Kidney (tissue), 14 donors: ENCODE data around the gene CPNE8. TPM values are rescaled to one million over a fixed set of nuclear protein-coding genes. Genes with fewer than 3 reads are reported as not detected.
A peak's percentile ranks its signal among the peaks of the same experiment; 100 is the strongest.

Experiments used
- DNase-seq, 5 donors: peaks; one replicate each; pipeline ENCODE4 v3.0.0-alpha.2; 2013 to 2020
- FAIRE-seq: peaks from 2 replicates; lab custom pipeline; 2012; peaks lifted over from hg19 to GRCh38; lab: Jason Lieb, UNC
- H3K27ac ChIP-seq, 2 donors: one replicate each; pipeline ENCODE4 v1.7.0; 2013; ENCODE audit warnings: low read depth in 2 of 2, low read length in 2 of 2, inconsistent platforms in 1 of 2
- H3K27me3 ChIP-seq: one replicate; pipeline ENCODE4 v1.7.1; 2013; ENCODE audit warnings: low read length, inconsistent platforms; ENCODE audit not compliant: control insufficient read depth, insufficient read depth
- H3K36me3 ChIP-seq, 3 donors: one replicate each; pipeline versions ENCODE4 v1.7.0 to v1.7.1; 2013; ENCODE audit warnings: low read length in 3 of 3, control low read depth in 1 of 3, inconsistent platforms in 1 of 3; ENCODE audit not compliant: insufficient read depth in 3 of 3, control insufficient read depth in 2 of 3
- H3K4me1 ChIP-seq, 3 donors: one replicate each; pipeline versions ENCODE4 v1.7.0 to v1.7.1; 2013; ENCODE audit warnings: low read length in 3 of 3, inconsistent platforms in 1 of 3, low read depth in 1 of 3; ENCODE audit not compliant: control insufficient read depth in 2 of 3, insufficient read depth in 2 of 3
- H3K4me3 ChIP-seq, 3 donors: one replicate each; pipeline versions ENCODE4 v1.7.0 to v1.8.1; 2013; ENCODE audit warnings: low read length in 3 of 3, control low read depth in 1 of 3, inconsistent platforms in 1 of 3
- H3K9ac ChIP-seq, 3 donors: one replicate each; pipeline versions ENCODE4 v1.7.0 to v1.7.1; 2013; ENCODE audit warnings: low read length in 3 of 3, control low read depth in 1 of 3, inconsistent platforms in 1 of 3
- H3K9me3 ChIP-seq, 3 donors: one replicate each; pipeline versions ENCODE4 v1.7.0 to v1.7.1; 2013; ENCODE audit warnings: low read length in 3 of 3, control low read depth in 1 of 3, inconsistent platforms in 1 of 3; ENCODE audit not compliant: control insufficient read depth in 2 of 3, insufficient read depth in 1 of 3
- intact Hi-C: fragments of 100-400 bp; cut with DNase I; formaldehyde crosslinking; loops from one replicate; pipeline ENCODE4 v1.11.1; 2022
- polyA plus RNA-seq: library from polyadenylated mRNA; stranded (reverse); fragments of 350-450 nt; fragmentation: Illumina TruSeq; extraction: RNeasy Lipid Tissue Mini Kit (QIAGEN cat#74804); gene quantifications from one replicate; pipeline ENCODE4 v1.2.3, GENCODE V29; 2014; ENCODE audit warnings: low read depth, low replicate concordance; ENCODE audit not compliant: insufficient read depth
- total RNA-seq: library from RNA; stranded (reverse); fragmentation: NEBNext Ultra II Directional; extraction: Animal tissue kit (Norgen Biotek cat#: 25700); gene quantifications from one replicate; pipeline ENCODE4 v1.2.1, GENCODE V29; 2021
- TF ChIP-seq, protein P1 (sequence below): IDR thresholded peaks from 3 replicates; pipeline ENCODE4 v1.5.1; 2012; ENCODE audit warnings: mild to moderate bottlenecking, moderate library complexity, borderline replicate concordance; ENCODE audit not compliant: insufficient read depth; ENCODE audit errors: extremely low read depth
- donor health status: control.
- donor health status: control.
- donor health status: control.
- donor health status: control.
- donor health status: control.
- donor health status: DM: yes; HTN: yes; CAD: no.
- donor health status: Normal renal cell carcinoma (clear cell type).

CPNE8 gene
- total and polyA plus RNA-seq, 2 donors from 2014 or later: 8.8 to 28.5 TPM

DNA sequence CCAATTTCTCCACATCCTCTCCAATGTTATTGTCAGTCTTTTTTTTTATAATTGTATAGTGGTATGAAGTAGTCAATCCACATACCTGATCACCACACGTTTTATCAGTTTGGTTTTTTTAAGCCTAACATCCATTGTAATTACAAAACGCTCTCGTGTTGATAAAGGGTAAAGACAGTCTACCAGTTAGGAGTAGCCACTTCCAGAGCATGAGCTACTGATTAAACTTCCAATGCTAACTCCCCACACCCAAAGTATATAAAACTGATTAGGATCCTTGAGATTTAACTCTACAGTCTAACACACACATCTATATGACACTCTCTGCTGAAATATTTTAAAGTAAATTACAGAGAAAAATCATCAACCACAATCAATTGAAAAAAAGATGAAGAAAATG lies 20.7 kb downstream of the CPNE8 start:
- no peaks in the 10 kb centered on the region for H3K36me3 ChIP-seq
- FAIRE-seq (no peak), DNase-seq (no peak)
- TF ChIP-seq, protein P1, sequence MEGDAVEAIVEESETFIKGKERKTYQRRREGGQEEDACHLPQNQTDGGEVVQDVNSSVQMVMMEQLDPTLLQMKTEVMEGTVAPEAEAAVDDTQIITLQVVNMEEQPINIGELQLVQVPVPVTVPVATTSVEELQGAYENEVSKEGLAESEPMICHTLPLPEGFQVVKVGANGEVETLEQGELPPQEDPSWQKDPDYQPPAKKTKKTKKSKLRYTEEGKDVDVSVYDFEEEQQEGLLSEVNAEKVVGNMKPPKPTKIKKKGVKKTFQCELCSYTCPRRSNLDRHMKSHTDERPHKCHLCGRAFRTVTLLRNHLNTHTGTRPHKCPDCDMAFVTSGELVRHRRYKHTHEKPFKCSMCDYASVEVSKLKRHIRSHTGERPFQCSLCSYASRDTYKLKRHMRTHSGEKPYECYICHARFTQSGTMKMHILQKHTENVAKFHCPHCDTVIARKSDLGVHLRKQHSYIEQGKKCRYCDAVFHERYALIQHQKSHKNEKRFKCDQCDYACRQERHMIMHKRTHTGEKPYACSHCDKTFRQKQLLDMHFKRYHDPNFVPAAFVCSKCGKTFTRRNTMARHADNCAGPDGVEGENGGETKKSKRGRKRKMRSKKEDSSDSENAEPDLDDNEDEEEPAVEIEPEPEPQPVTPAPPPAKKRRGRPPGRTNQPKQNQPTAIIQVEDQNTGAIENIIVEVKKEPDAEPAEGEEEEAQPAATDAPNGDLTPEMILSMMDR: no peak
- no peak overlapping the region for H3K27ac ChIP-seq
- H3K9ac ChIP-seq: no peak overlapping the region
- H3K9me3 ChIP-seq: no peaks in the 10 kb centered on the region
- H3K27me3 ChIP-seq: no peaks in the 10 kb centered on the region
- intact Hi-C loops: no loop called here
- no peak overlapping the region for H3K4me3 ChIP-seq
- H3K4me1 ChIP-seq: peaks cover 0 to 7% (median 0%) of the 10 kb centered on the region in 3 donors

DNA sequence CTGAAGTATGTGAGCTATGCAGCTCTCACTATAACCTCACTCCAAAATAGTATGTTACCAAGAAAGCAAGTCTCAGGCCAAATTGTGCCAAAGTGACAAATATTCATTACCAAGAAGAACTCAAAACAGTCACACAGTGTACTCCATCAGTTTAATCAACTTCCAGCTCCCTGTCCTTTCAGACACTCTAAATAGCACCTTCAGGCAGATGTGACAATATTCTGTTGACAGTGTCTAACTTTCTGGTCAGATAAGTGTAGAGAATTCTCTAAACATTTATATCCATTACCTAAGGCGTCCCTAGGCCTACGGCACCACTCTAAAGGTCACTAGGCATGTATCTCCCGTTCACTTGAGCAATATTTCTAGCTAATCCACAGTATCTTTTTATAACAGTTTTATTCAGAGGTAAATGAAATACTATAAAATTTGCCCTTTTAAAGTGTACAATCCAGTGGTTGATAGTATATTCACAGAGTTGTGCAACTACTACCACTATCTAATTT lies 21.7 kb downstream of the CPNE8 start:
- intact Hi-C loops: no loop called here
- Histone ChIP-seq H3K27ac (no peak overlapping the region), H3K36me3 (no peaks in the 10 kb centered on the region), H3K27me3 (no peaks in the 10 kb centered on the region), H3K9ac (no peak overlapping the region), H3K4me3 (no peak overlapping the region), H3K9me3 (no peaks in the 10 kb centered on the region), H3K4me1 (peaks cover 0 to 7% (median 0%) of the 10 kb centered on the region in 3 donors)
- TF ChIP-seq, protein P1: no peak
- no peak for FAIRE-seq
- no peak for DNase-seq

DNA sequence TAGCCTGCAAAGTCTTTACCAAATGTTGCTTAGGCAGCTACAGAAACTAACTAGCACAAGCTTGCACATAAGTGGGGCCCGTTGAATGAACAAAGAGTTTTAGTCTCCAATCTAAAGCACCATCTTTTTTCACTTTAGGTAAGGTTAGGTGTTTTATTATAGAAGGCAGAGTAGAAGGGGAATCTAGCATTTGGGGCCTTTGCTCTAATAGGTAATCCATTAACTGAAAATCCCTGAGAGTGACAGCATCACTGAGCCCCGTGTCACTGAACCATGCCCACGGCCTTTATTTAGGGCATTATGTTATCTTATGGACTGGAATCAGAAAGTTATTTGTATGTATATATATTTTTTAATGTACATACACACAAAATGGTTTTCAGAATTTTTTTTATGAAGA lies 25.1 kb downstream of the CPNE8 start:
- DNase-seq: peak in 1 of 5 donors; percentile 6
- Histone ChIP-seq H3K27ac (no peak overlapping the region), H3K9me3 (no peaks in the 10 kb centered on the region), H3K27me3 (no peaks in the 10 kb centered on the region), H3K4me3 (peak overlapping the region in 1 of 3 donors; percentile 17), H3K36me3 (no peaks in the 10 kb centered on the region), H3K4me1 (peaks cover 0 to 7% (median 0%) of the 10 kb centered on the region in 3 donors), H3K9ac (no peak overlapping the region)
- FAIRE-seq: peak; percentile 38
- TF ChIP-seq, protein P1: no peak
- intact Hi-C loops: no loop called here

DNA sequence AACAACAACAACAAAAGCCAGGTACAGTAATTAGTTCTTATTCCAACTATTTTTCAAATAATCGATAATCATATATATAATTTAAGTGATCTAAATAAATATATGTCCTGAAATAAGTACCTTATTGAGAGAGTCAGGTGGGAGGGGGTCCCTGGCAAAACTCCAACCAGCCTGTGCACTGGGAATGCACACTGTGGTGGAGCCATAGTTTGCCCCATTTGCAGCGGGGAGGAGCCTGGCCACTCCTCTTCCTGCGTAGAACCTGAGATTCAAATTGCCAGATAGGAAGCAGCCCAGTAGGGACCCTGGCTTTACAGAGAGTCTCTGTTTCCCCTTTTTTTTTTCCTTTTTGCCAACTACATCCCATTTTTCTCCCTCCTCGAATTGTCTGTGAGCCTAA lies 26.4 kb downstream of the CPNE8 start:
- Histone ChIP-seq H3K9me3 (no peaks in the 10 kb centered on the region), H3K27ac (no peak overlapping the region), H3K36me3 (no peaks in the 10 kb centered on the region), H3K27me3 (no peaks in the 10 kb centered on the region), H3K4me1 (peaks cover 0 to 4% (median 0%) of the 10 kb centered on the region in 3 donors), H3K9ac (no peak overlapping the region), H3K4me3 (no peak overlapping the region)
- DNase-seq (no peak), FAIRE-seq (no peak)
- TF ChIP-seq, protein P1: no peak
- intact Hi-C loops: no loop called here
